WERI-Rb-1 (cell line): ENCODE measurements around the gene CHST8.

Source experiments
- DNase-seq: peaks from one replicate; pipeline ENCODE4 v3.0.0-alpha.2; 2020
- H3K27ac ChIP-seq: fragments of 250-450 bp; sonication (Bioruptor Pico); 2 replicates; pipeline ENCODE4 v1.5.1; 2020; ENCODE audit warnings: mild to moderate bottlenecking, moderate library complexity
- H3K27me3 ChIP-seq: fragments of 250-450 bp; sonication (Bioruptor Pico); 2 replicates; pipeline ENCODE4 v1.5.1; 2021; ENCODE audit warnings: mild to moderate bottlenecking, low read depth, moderate library complexity; ENCODE audit not compliant: insufficient read depth, severe bottlenecking
- H3K36me3 ChIP-seq: fragments of 250-450 bp; sonication (Bioruptor Pico); 2 replicates; pipeline ENCODE4 v1.5.1; 2020; ENCODE audit warnings: mild to moderate bottlenecking, moderate library complexity
- H3K4me3 ChIP-seq: 2 replicates; pipeline ENCODE4 v1.5.1; 2011; ENCODE audit warnings: low read depth, mild to moderate bottlenecking, control low read depth, low read length
- H3K9me3 ChIP-seq: fragments of 250-450 bp; sonication (Bioruptor Pico); 2 replicates; pipeline ENCODE4 v1.5.1; 2021; ENCODE audit warnings: mild to moderate bottlenecking, moderate library complexity; ENCODE audit not compliant: severe bottlenecking
- CTCF ChIP-seq: IDR thresholded peaks from 2 replicates; pipeline ENCODE4 v1.5.1; 2011; ENCODE audit warnings: low read depth, mild to moderate bottlenecking, control low read depth, inconsistent platforms, low read length

Gene CHST8

GRCh38 chr19:33677745-33678426 lies 56.1 kb downstream of the CHST8 start:
- Histone ChIP-seq H3K36me3 (no peaks in the 10 kb centered on the region), H3K27ac (no peak overlapping the region), H3K27me3 (no peaks in the 10 kb centered on the region), H3K4me3 (no peak overlapping the region), H3K9me3 (no peaks in the 10 kb centered on the region)
- no peak for DNase-seq
- TF ChIP-seq CTCF = no peak

GRCh38 chr19:33678796-33679585 lies 57.2 kb downstream of the CHST8 start:
- no peak for DNase-seq
- H3K4me3 ChIP-seq = no peak overlapping the region
- no peaks in the 10 kb centered on the region for H3K9me3 ChIP-seq
- H3K36me3 ChIP-seq = no peaks in the 10 kb centered on the region
- TF ChIP-seq CTCF = no peak
- no peak overlapping the region for H3K27ac ChIP-seq
- H3K27me3 ChIP-seq = no peaks in the 10 kb centered on the region

- no peak for TF ChIP-seq CTCF
- H3K36me3 ChIP-seq = no peaks in the 10 kb centered on the region
- H3K27ac ChIP-seq = no peak overlapping the region
- H3K9me3 ChIP-seq = no peaks in the 10 kb centered on the region
- DNase-seq = no peak
- no peaks in the 10 kb centered on the region for H3K27me3 ChIP-seq
- no peak overlapping the region for H3K4me3 ChIP-seq
These were observed 57.9 kb downstream of the CHST8 start for GRCh38 chr19:33679696-33680095.

GRCh38 chr19:33681081-33681680 lies 59.4 kb downstream of the CHST8 start:
- no peaks in the 10 kb centered on the region for H3K27me3 ChIP-seq
- H3K4me3 ChIP-seq = no peak overlapping the region
- no peak for DNase-seq
- TF ChIP-seq CTCF = no peak
- H3K27ac ChIP-seq = no peak overlapping the region
- no peaks in the 10 kb centered on the region for H3K9me3 ChIP-seq
- no peaks in the 10 kb centered on the region for H3K36me3 ChIP-seq

- Histone ChIP-seq H3K9me3 (no peaks in the 10 kb centered on the region), H3K27ac (peak overlapping the region; percentile 96), H3K4me3 (no peak overlapping the region), H3K36me3 (no peaks in the 10 kb centered on the region), H3K27me3 (no peaks in the 10 kb centered on the region)
- TF ChIP-seq CTCF = no peak
- DNase-seq = no peak
These were observed 62.3 kb downstream of the CHST8 start for GRCh38 chr19:33683881-33684537.
